ENCODE measurements around the gene RPL23.

GRCh38 chr17:38870259-38871165 is 17.0 kb upstream of the RPL23 start:
- no peak for TF ChIP-seq CTCF (conservative IDR thresholded peaks at IDR 0.05; ENCODE audit: low read depth, low read length)
- no peak for TF ChIP-seq EZH2 (IDR thresholded peaks at IDR 0.05; ENCODE audit: borderline replicate concordance, low read depth, low read length, poor library complexity, severe bottlenecking)

All from A673 (cell line).